CD4-positive, alpha-beta T cell treated with Interleukin-12 subunit alpha and Interleukin-12 subunit beta, for 1 hour (primary cell): ENCODE results near the gene KIAA0513.

Experiments
- DNase-seq: peaks from one replicate; pipeline ENCODE4 v3.0.0-alpha.2; 2020

The KIAA0513 gene

GRCh38 chr16:85123891-85124635, 96.5 kb downstream of the KIAA0513 start:
- no peak for DNase-seq

GRCh38 chr16:85124636-85125346, 97.2 kb downstream of the KIAA0513 start:
- DNase-seq = no peak

DNA sequence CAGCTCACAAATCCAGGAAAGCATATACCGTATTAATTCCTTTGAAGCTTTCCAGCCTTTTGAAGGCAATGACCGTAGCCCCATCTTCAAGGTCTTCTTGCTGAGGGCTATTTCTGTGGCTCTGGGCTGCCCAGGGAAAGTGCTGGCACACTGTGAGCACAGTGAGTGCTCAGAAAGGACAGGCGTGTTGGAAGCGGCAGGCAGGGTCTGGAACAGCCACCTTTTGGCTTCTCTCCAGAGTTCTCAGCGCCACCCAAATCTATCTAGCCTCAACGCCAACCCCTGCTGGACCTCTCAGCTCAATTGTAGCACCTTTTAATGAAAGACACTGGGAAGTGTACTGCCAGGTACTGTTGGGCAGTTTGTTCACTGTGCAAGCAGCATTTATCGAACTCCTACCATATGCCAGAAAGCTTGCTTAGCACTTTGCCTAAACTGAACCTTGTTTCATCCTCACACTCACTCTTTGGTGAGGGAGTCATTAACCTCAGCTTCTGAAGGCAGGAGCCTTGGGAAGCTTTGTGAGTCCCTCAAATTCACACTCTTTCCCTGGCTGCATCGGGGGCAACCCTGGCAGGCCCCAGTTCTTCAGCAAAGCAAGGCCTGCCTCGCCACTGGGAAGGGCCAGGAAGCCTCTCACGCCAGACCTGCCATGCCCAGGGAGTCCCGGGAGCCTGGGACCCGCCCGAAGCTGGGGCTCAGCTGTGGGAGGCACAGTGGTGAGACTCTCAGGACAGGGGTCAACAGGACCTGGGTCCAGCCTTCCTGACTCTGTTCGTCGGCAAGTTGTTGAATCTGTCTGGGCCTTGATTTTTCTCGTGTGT, 98.2 kb downstream of the KIAA0513 start:
- DNase-seq = no peak

DNA sequence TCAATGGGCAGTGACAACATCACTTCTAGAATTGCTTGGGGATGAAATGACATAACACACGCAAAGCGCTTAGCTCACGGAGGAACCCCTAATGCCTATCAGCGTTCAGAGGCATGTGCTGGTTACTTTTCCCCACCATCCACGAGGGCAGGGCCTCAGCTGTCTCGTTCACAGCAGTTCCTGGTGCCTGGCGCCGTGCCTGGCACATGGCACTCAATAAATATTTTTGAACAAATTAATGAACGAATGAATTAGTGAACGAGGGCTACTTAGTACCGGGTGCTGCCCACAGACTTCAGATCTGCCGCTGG, 98.8 kb downstream of the KIAA0513 start:
- DNase-seq = no peak

- DNase-seq = no peak
Measured at GRCh38 chr16:85126705-85127378, 99.2 kb downstream of the KIAA0513 start.

DNA sequence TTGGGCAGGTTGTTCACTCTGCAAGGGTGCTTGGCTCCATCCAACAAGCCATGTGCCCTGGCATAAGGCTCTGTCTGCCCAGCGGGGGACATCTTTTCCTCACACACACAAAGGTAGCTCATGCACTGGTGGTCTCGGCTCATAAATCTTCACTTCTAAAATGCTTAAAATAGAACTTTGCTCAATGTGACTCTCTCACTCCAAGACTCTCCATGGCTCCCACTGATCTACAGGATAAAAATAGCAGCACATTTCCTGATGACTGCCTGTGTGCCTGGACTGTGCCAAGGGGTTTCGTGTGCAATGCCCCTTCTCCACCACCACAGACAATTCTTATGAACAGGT, 99.8 kb downstream of the KIAA0513 start:
- no peak for DNase-seq

- no peak for DNase-seq
Measured at GRCh38 chr16:85128079-85128837, 100.7 kb downstream of the KIAA0513 start.

GRCh38 chr16:85129876-85130704, 102.5 kb downstream of the KIAA0513 start:
- DNase-seq = no peak

DNA sequence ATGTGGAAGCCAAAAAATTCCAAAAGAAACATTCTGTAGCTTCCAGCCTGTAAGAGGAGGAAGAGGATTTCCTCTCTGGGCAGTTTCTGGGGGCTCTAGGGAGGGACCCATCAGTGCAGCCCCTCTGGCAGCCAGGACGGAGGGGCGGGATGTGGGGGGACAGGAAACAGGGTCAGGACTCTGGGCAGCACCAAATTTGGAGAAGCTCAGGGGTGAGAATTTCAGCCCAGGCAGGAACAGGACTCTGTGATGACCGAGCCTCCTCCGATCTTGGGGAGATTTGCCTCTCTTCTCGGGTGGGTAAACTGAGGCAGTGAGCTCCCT, 103.1 kb downstream of the KIAA0513 start:
- no peak for DNase-seq

- DNase-seq = no peak
Measured at GRCh38 chr16:85132456-85133289, 105.1 kb downstream of the KIAA0513 start.

- no peak for DNase-seq
Measured at GRCh38 chr16:85133290-85133599, 105.7 kb downstream of the KIAA0513 start.

- DNase-seq = no peak
Measured at GRCh38 chr16:85134076-85134788, 106.6 kb downstream of the KIAA0513 start.

DNA sequence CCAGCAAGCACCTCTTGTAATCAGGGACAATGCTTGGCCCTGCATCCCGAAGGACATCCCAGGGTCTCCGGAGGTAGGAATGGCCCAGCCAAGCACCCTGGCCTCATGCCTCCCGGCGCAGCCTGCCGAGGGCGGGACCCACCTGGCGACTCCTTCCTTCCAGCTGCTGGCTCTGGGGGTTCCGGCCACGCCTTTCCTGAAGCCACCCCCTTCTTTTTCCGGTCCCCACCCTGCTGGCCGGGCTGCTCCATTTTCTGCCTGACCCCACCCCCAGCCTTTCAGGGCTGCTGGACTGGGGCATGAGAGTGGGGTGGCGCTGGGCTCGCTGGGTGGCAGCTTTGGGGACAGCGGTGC, 107.2 kb downstream of the KIAA0513 start:
- no peak for DNase-seq

DNA sequence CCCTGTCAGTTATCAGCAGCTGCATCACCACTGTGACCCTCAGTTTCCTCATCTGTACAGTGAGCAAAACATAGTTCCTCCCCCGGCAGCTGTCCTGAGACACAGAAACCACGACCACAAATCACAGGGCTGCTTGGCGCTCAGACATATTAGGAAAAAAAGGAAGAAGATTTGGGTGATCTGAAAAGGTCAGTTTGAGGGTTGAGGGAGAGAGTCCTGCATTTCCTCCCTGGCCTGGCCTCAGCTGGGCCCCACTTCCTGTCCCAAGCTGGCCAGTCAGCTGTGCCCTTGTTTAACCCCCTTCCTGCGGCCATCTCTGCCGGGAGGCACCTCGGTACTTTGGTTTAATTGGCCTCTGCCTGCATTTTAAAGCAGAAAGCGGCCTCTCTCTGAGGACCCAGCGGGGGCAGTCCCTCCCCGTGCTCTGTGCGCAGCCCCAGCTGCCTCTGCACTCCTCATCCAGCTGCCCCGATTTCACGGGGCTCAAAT, 108.7 kb downstream of the KIAA0513 start:
- DNase-seq = no peak

DNA sequence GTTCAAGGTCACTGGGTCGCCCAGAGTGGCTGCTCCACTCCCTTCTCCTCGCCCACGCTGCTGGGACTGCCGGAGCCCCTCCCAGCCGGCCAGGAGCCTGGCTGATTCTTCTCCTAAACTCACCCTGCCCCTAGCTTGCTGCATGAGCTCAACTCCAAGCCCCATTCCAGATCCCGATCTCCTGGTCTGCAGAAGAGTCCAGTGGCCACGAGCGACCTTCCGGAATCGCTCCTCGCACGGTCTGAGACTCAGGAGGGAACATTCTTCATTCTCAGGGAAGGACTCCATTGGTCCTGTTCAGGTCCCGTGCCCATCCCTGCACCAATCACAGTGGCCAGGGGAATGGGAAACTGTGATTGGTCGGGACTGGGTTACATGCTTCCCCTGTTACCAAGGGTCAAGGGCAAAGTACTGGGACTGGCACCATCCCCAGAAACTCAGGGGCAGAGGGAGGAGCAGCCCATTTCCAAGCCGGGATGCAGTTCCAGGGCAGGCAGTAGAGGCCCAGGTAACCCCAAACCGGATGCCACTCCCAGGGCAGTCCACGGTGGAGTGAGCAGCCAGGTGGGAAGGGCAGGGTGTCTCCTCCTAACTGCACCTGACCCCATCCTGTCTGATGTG, 109.2 kb downstream of the KIAA0513 start:
- no peak for DNase-seq

DNA sequence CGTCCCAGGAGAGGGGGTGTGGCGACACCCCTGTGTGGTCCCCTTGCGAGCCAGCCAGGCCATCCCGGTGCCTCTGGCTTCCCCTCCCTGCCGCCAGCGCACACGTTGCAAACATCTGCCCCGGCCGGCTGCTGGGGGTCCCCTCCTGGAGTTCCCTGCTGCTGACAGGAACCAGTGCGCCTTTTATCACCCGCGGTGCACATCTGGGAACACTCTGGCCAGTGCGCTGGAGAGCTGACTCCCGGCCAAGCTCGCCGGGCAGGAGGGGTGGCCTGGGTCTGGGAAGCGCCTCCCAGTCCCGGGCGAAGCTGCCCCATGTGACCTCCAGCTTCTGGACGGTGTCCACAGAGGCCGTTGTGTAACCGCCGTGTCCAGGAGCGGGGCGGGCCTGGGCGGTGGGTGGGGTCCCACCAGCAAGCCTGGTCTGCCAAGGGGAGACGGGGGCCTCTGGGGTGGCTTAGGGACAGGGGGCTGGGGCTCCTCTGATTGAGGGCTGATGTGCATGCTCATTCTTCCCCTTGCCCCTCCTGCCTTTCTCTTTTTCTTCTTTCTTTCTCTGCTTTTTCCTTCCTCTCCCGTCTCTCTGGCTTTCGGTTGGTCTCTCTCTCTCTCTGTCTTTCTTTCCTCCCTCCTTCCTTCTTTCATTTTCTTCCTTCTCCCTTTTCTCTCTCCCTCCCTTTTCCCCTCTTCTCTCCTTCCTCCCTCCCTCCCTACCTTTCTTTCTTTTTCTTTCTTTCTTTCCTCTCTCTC, 109.9 kb downstream of the KIAA0513 start:
- DNase-seq = no peak

DNA sequence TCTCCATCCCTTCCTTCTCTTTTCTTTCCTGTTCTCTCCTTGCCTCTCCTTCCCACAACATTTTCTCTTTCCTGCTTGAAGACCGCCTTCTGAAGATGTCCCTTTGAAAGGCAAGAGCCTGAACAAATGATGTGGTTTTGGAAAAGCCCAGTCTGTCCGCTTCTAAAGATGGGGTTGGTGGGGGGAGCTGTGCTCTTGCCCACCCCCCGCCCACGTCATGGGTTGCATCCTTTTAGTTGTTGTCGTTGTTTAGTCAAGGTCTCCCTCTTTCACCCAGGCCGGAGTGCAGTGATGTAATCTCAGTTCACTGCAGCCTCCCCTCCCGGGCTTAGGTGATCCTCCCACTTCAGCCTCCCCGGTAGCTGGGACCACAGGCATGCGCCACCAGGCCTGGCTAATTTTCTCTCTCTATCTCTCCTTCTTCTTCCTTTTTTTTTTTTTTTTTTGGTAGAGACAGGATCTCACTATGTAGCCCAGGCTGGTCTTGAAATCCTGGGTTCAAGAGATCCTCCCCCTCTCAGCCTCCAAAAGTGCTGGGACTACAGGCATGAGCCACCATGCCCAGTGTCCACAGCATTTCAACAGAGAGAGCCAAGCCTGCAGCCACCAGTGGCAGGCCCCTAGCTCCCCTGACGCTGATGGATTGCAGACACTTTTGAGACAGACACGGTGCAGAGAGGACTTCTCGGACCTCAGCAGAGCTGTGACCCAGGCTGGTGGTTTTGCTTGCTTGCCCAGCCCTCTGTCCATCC, 110.7 kb downstream of the KIAA0513 start:
- DNase-seq = no peak
